C4-2B (cell line): ENCODE measurements around the gene ABCB11.

ENCODE experiments used
- ZFX ChIP-seq: fragments of 450-650 bp; IDR thresholded peaks from 2 replicates; pipeline ENCODE4 v1.6.1; 2017
- TF ChIP-seq, protein P1 (sequence below): fragments of 450-650 bp; conservative IDR thresholded peaks from 2 replicates; pipeline ENCODE4 v1.5.1; 2017; ENCODE audit warnings: mild to moderate bottlenecking

DNA sequence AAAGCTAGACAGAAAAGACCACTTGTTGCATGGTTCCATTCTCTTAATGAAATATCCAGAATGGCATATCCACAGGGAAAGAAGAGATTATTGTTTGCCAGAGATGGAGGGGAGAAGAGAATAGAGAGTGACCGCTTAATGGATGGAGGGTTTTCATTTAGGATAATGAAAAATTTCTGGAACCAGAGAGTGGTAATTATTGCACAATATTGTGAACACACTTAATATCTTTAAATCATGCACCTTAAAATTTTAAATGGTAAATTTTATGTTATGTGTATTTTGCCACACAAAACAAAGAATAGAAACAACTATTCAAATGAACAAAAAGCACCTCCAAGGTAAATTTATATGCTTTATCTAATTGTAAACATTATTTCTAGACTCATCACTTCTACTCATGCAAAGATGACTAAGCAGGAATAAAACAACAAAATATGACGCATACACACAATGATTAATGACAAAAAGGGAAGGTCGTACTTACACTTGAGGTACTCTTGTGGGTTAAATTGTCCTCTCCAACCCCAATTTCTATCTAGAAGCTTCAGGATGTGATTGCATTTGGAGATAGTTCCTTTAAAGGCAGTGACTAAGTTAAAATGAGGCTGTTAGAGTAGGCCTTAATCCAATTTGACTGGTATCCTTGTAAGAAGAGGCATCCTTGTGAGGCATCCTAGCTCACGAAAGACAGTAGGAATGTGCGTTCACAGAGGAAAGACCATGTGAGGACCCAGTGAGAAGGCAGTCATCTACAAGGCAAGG lies 19.5 kb upstream of the ABCB11 start:
- TF ChIP-seq, protein P1, sequence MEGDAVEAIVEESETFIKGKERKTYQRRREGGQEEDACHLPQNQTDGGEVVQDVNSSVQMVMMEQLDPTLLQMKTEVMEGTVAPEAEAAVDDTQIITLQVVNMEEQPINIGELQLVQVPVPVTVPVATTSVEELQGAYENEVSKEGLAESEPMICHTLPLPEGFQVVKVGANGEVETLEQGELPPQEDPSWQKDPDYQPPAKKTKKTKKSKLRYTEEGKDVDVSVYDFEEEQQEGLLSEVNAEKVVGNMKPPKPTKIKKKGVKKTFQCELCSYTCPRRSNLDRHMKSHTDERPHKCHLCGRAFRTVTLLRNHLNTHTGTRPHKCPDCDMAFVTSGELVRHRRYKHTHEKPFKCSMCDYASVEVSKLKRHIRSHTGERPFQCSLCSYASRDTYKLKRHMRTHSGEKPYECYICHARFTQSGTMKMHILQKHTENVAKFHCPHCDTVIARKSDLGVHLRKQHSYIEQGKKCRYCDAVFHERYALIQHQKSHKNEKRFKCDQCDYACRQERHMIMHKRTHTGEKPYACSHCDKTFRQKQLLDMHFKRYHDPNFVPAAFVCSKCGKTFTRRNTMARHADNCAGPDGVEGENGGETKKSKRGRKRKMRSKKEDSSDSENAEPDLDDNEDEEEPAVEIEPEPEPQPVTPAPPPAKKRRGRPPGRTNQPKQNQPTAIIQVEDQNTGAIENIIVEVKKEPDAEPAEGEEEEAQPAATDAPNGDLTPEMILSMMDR, result no peak
- no peak for TF ChIP-seq ZFX
